WI38 (cell line): ENCODE results near the gene RNASEH2A.

Experiments used
- H3K4me3 ChIP-seq: 2 replicates; pipeline ENCODE4 v1.5.1; 2011; ENCODE audit warnings: low read depth, mild to moderate bottlenecking, control low read depth, low read length
- CTCF ChIP-seq: IDR thresholded peaks from 2 replicates; pipeline ENCODE4 v1.5.1; 2012; ENCODE audit warnings: low read depth, mild to moderate bottlenecking, control low read depth, low read length

RNASEH2A gene

GRCh38 chr19:12778017-12778904, 28.1 kb upstream of the RNASEH2A start:
- no peak for TF ChIP-seq CTCF
- peak overlapping the region; percentile 64 for H3K4me3 ChIP-seq

- H3K4me3 ChIP-seq = peak overlapping the region; percentile 64
- no peak for TF ChIP-seq CTCF
Measured at GRCh38 chr19:12778905-12779161, 27.6 kb upstream of the RNASEH2A start.

- no peak for TF ChIP-seq CTCF
- peak overlapping the region; percentile 64 for H3K4me3 ChIP-seq
Measured at GRCh38 chr19:12779162-12779993, 27.0 kb upstream of the RNASEH2A start.

GRCh38 chr19:12782174-12782423, 24.3 kb upstream of the RNASEH2A start:
- peak overlapping the region; percentile 53 for H3K4me3 ChIP-seq
- TF ChIP-seq CTCF = no peak

- H3K4me3 ChIP-seq = peak overlapping the region; percentile 53
- TF ChIP-seq CTCF = no peak
Measured at GRCh38 chr19:12782424-12783290, 23.7 kb upstream of the RNASEH2A start.

GRCh38 chr19:12783291-12783848, 23.0 kb upstream of the RNASEH2A start:
- TF ChIP-seq CTCF = no peak
- no peak overlapping the region for H3K4me3 ChIP-seq
